ENCODE data around the gene RACGAP1.

Gene RACGAP1

GRCh38 chr12:49954863-49955830, 70.1 kb downstream of the RACGAP1 start:
- no peak for DNase-seq (ENCODE audit: low spot score)

DNA sequence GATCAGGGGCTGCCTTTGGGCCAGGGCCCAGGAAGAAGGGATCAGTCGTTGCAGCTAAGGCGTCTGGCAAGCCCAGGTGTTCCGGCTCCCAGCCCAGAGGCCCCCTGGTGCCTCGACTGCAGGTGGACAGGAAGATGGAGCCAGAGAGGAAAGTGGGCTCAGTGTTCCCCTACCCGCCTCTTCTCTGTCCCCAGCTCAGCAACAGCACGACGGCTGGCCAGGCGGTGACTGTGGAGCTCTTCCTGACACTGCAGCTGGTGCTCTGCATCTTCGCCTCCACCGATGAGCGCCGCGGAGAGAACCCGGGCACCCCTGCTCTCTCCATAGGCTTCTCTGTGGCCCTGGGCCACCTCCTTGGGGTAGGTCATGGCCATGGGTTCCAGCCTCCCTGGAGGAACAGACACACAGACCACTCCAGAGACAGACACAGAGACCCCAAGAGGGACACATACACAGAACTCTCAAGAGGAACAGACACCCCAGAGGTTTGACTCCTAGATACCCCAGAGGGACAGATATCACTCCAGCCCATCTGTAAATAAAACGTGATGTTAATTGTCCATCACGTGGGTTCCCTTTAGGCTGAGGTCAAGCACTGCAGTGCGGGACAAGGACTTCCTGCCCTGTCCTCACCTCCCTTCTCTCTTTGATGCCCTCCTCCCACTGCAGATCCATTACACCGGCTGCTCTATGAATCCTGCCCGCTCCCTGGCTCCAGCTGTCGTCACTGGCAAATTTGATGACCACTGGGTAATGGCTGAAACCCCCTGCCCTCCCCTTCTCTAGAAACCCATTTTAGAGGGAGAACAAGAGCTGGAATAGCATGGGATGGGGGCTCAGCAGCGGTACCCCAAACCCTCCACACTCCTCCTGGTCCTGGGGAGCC, 71.1 kb downstream of the RACGAP1 start:
- DNase-seq (ENCODE audit: low spot score), result no peak

- no peak for DNase-seq (ENCODE audit: low spot score)
Measured at GRCh38 chr12:49953151-49953550, 72.1 kb downstream of the RACGAP1 start.

GRCh38 chr12:49952391-49953055, 72.8 kb downstream of the RACGAP1 start:
- DNase-seq (ENCODE audit: low spot score), result no peak

DNA sequence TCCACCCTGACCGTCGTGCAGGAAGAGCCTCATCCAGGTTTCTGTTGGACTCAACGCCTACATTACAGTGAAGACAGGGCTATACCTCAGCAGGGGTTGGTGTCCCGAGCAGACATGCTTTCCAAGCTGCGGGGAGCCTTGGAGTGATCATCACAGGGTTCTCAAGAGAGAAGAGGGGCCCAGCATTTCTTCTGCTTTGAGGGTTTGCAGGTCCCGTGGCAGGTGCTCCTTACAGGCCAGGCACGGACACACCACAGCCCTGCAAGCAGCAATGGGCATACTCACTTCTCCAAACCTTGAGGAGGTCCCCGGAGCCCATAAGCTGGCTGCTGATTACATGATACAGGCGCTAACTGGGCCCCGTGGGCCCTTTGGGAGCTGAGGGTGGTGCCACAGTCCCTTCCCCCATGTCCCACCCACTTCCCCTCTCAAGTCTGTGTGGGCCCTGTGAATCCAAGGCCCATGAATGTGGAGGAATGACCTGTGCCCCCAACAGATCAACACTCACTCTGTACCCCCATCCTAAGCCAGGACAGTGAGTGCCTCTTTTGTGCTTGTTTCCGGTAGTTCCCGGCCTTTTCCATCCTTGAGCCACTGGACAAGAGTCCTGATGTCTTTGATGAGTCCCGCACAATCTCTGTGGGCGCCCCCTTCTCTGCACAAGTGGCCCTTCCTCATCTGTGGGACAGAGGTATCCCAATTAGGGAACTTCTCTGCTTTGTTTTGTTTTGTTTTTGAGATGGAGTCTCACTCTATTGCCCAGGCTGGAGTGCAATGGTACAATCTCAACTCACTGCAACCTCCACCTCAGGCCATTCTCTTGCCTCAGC, 73.7 kb downstream of the RACGAP1 start:
- no peak for DNase-seq (ENCODE audit: low spot score)

- no peak for DNase-seq (ENCODE audit: low spot score)
Measured at GRCh38 chr12:49950273-49951251, 74.7 kb downstream of the RACGAP1 start, which contains the start of gene AQP2. AQP2 (plus strand) TSS chr12:49950737; CDS start chr12:49950831, 94 bp downstream.

GRCh38 chr12:49949866-49950265, 75.4 kb downstream of the RACGAP1 start:
- DNase-seq (ENCODE audit: low spot score), result no peak

DNA sequence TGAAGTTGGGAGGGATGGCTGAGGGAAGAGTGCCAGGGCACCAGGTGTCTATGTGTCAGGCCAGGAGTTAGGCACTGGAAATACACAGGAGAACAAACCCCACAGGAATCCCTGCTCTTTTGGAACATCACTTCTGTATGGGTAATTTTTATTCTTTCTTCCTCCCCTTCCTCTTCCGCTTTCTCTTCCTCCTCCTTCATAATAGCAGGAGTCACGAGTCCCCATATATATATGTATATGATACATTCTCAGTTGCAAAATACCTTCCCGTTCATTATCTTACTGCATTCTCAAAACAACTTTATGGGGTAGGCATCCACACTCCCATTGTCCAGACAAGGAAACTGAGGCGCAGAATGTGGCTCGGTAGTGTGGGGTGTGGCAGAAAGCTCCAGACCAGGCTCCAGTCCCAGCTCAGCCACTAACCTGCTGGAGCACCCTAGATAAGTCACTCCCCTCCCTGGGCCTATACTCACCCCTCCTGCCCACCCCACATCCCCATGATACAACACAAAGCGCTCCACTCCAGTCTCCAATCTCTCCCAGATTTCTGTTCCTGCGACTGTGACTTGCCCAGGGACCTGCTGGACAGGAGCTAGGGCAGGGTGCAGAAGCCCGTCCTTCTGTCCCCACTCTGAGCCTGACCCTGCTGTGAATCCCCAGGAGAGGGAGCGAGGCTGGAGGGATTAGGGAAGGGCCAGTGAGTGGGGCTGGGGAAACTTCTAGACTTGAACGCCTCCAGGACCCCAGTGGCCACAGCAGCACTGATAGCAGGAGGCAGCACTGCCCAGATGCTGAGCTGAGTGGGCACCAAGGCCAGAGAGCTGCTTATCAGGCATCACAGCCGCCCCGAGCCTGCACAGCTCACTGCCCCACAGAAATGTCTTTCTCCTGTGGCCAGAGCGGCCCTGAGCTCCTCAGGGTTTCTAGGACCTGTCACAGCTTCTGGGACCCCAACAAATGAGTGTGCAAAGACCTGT, 76.1 kb downstream of the RACGAP1 start:
- DNase-seq (ENCODE audit: low spot score), result no peak

DNA sequence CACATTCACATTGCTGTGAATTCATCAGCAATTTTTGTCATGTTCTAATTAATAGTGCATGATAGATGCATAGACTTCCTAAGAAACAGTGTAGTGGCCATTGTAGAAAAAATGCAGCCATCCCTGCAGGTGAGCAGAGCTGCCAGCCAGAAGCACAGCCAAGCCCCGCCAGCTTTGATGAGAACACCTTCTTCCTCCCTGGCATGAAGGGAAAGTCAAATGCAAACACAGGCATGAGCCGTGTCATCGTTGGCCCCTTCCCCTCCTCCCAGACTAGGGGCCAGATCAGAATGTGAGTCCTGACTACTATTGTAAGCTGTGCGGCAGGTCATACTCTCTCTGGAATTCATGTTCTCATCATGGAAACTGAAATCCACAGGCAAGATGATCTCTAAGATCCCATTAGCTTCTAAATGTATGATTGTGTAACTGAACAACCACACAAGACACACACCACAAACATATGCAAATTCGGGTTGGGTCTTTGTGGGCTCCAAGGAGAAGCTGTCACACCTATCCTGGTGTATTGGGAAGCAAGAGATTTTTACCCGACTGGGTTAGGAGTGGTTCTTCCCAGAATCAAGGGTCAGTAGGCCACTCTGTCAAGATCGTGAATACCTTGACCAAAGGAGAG, 77.6 kb downstream of the RACGAP1 start:
- DNase-seq (ENCODE audit: low spot score), result no peak

DNA sequence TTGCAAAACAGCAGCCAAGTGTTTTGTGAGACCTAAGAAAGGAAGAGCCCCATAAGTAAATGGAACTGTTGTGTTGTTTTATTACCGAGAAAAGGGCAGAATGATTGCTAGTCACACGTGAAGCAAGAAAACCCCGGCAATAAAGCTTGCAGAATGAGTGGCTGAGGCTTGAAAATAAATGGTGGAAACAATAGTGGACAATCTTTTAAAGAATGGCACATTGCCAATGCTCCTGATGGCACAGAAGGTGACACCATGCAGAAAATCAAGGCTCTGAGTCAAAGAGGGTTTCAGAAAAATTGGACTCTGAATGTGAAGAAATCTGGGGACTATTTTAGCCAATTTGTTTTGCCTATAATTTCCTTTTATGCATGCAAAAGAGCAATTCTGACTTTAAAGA, 78.8 kb downstream of the RACGAP1 start:
- no peak for DNase-seq (ENCODE audit: low spot score)

DNA sequence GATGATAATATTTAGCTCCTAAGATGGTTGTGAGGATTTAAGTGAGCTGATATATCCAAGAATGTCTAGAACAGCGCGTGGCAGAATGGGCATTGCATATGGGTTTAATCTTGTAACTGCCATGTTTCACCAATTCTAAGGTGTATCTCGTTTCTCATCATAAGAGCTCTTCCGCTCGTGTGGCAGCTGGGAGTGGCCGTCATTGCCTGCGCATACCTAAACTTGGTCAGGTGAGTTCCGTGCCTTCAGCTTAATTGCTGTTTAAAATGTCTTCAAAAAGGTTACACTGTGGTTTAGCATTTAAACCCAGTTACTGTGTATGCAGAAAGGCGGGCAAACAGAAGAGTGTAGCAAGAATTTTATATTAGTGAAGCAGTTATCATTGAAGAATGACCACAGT, 79.2 kb downstream of the RACGAP1 start:
- DNase-seq (ENCODE audit: low spot score), result no peak

DNA sequence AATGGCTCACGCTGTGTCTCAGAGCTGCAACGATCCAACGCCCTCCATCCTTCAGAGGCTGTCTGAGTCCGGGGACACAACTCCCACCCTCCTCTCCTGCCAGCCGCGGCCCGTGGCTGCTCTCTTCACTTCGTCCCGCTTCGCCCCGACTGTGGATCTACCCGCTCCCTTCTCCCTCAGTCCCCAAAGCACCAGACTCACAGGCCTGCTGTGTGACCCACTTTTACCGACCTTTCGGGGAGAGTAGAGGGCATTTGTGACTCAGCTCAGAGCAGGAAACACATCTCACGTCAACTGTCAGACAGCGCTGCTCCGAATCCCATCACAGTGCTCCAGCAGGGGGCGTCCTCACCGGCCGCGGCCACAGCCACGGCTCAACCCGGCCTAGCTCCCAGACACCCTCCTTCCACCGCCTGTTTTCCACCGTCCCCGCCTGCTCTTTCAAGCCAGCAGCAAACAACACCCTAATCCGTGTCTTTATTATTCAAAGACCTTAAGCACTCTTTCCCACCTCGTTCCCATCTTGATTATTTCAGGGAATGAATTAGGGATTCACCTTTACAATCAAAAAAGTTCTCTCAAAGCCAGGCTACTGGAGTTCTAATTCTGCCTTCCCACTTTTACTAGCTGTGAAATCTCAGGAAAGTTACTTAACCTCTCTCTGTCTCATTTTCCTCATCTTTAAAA, 79.8 kb downstream of the RACGAP1 start:
- DNase-seq (ENCODE audit: low spot score), result peak; percentile 66

- DNase-seq (ENCODE audit: low spot score), result no peak
Measured at GRCh38 chr12:49944718-49945117, 80.6 kb downstream of the RACGAP1 start.

GRCh38 chr12:49944046-49944445, 81.2 kb downstream of the RACGAP1 start:
- no peak for DNase-seq (ENCODE audit: low spot score)

DNA sequence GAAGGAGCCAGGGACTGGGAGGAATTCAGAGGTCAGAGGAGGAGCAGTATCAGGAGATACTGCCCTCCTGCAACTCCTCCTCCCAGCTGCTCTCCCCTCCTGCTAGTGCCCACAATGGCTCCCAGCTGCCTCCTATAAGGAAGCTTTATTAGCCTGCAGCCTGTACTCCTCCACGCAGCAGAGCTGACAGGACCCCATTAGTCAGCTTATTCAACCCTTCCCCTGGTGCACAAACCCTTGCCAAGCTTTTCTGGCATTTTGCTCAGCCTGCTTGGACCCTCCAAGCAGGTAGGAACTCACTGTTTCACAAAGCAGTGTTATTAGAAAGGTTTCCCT, 81.7 kb downstream of the RACGAP1 start:
- DNase-seq (ENCODE audit: low spot score), result no peak

GRCh38 chr12:49942921-49943624, 82.2 kb downstream of the RACGAP1 start:
- DNase-seq (ENCODE audit: low spot score), result no peak

- no peak for DNase-seq (ENCODE audit: low spot score)
Measured at GRCh38 chr12:49942512-49942893, 82.8 kb downstream of the RACGAP1 start.

Data from pons (tissue), 1 donor.